K562 (cell line): ENCODE data around the gene SERGEF. TPM values are rescaled to one million over a fixed set of nuclear protein-coding genes. Genes with fewer than 3 reads are reported as not detected.

Source experiments
- ATAC-seq: fragments of 200-7000 bp; cut with Tn5 transposase; 3 replicates; pipeline ENCODE4 v1.9.1; 2020; ENCODE audit warnings: moderate library complexity
- BruUV-seq: library from RNA; stranded (reverse); fragments of 400-500 nt; replicated peaks from 2 replicates; lab custom pipeline; 2021; lab: Mats Ljungman, UMichigan
- CTCF ChIA-PET: fragments of 300-600 bp; formaldehyde crosslinking; extraction: SDS; loops from one replicate; lab custom pipeline; 2021; ENCODE audit warnings: low intra/inter-chr PET ratio; lab: Yijun Ruan, JAX
- POLR2A ChIA-PET: fragments of 300-600, 350-650 bp; sonication (Branson Sonifier 250); formaldehyde crosslinking; extraction: SDS; loops from one replicate; lab custom pipeline; 2021; ENCODE audit warnings: antibody characterized with exemption, inconsistent platforms; lab: Yijun Ruan, JAX
- DNase-seq, 4 experiments: peaks; one replicate each; pipeline versions ENCODE4 v3.0.0 to v3.0.0-alpha.2; 2011 to 2018; ENCODE audit warnings: low spot score in 3 of 4, mixed read lengths in 3 of 4; ENCODE audit errors: extremely low read depth in 1 of 4
- FAIRE-seq: peaks from 2 replicates; lab custom pipeline; 2011; peaks lifted over from hg19 to GRCh38; lab: Jason Lieb, UNC
- H2AFZ ChIP-seq: 2 replicates; pipeline ENCODE4 v1.6.0; 2011; ENCODE audit warnings: low read depth, low read length, control low read depth, inconsistent platforms
- H3K27ac ChIP-seq: fragments of 200-600 bp; 3 replicates; pipeline ENCODE4 v1.8.0; 2011; ENCODE audit warnings: low read depth, mild to moderate bottlenecking, control low read depth, inconsistent platforms, low read length, moderate library complexity, mixed read lengths; ENCODE audit errors: extremely low read depth
- H3K27me3 ChIP-seq, 2 experiments: fragments of 300-600 bp in 1 of 2; 2 replicates in 1 of 2; 3 replicates in 1 of 2; pipeline versions ENCODE4 v1.6.0 to v1.8.0; 2011; ENCODE audit warnings: inconsistent platforms in 2 of 2, low read length in 2 of 2, mild to moderate bottlenecking in 1 of 2, mixed read lengths in 1 of 2, moderate library complexity in 1 of 2; ENCODE audit not compliant: control insufficient read depth in 2 of 2, insufficient read depth in 2 of 2
- H3K36me3 ChIP-seq: fragments of 300-600 bp; 3 replicates; pipeline ENCODE4 v1.8.0; 2011; ENCODE audit warnings: mild to moderate bottlenecking, low read length, inconsistent platforms; ENCODE audit not compliant: control insufficient read depth, insufficient read depth
- H3K4me1 ChIP-seq, 2 experiments: fragments of 200-600 bp in 1 of 2; replicated peaks in 1 of 2; 2 replicates in 1 of 2; 3 replicates in 1 of 2; pipeline versions ENCODE4 v1.5.1 to v1.8.0; 2011; ENCODE audit warnings: inconsistent platforms in 2 of 2, low read length in 2 of 2, mild to moderate bottlenecking in 1 of 2, mixed read lengths in 1 of 2, moderate library complexity in 1 of 2; ENCODE audit not compliant: control insufficient read depth in 2 of 2, insufficient read depth in 2 of 2
- H3K4me2 ChIP-seq: 2 replicates; pipeline ENCODE4 v1.6.1; 2011; ENCODE audit warnings: low read length, control low read depth, inconsistent platforms, mixed read lengths; ENCODE audit not compliant: insufficient read depth
- H3K4me3 ChIP-seq: fragments of 200-600 bp; sonication (generic), shearing (Covaris generic); 2 replicates; pipeline ENCODE4 v1.5.1; 2016; ENCODE audit warnings: control low read depth, inconsistent platforms
- H3K79me2 ChIP-seq: fragments of 200-600 bp; 3 replicates; pipeline ENCODE4 v1.8.0; 2011; ENCODE audit warnings: low read length, inconsistent platforms; ENCODE audit not compliant: control insufficient read depth, insufficient read depth
- H3K9ac ChIP-seq, 2 experiments: 2 replicates each; pipeline versions ENCODE4 v1.6.0 to v1.6.1; 2011; ENCODE audit warnings: low read depth in 2 of 2, low read length in 2 of 2, control low read depth in 1 of 2, inconsistent platforms in 1 of 2, mild to moderate bottlenecking in 1 of 2, mixed read lengths in 1 of 2; ENCODE audit not compliant: insufficient read depth in 1 of 2
- H3K9me1 ChIP-seq: one replicate; pipeline ENCODE4 v1.6.0; 2011; ENCODE audit warnings: inconsistent platforms, mild to moderate bottlenecking, low read length, moderate library complexity; ENCODE audit not compliant: control insufficient read depth, insufficient read depth
- H3K9me3 ChIP-seq: replicated peaks from 2 replicates; pipeline ENCODE4 v1.5.1; 2011; ENCODE audit warnings: low read depth, low read length, inconsistent platforms; ENCODE audit not compliant: control insufficient read depth, insufficient read depth
- H4K20me1 ChIP-seq: replicated peaks from 2 replicates; pipeline ENCODE4 v1.6.1; 2011; ENCODE audit warnings: low read length, inconsistent platforms, mixed read lengths; ENCODE audit not compliant: control insufficient read depth, insufficient read depth
- GATAD2B ChIP-seq: fragments of 450-650 bp; IDR thresholded peaks from 2 replicates; pipeline ENCODE4 v1.6.1; 2017; ENCODE audit warnings: mild to moderate bottlenecking, borderline replicate concordance
- KDM5B ChIP-seq: fragments of 200-600 bp; sonication (generic); IDR thresholded peaks from 2 replicates; pipeline ENCODE4 v1.6.1; 2012; ENCODE audit warnings: low read depth, mild to moderate bottlenecking, moderate library complexity, low read length, control low read depth, inconsistent platforms; ENCODE audit not compliant: insufficient replicate concordance
- RFX1 ChIP-seq: fragments of 450-650 bp; IDR thresholded peaks from 2 replicates; pipeline ENCODE4 v1.6.1; 2016; ENCODE audit warnings: mild to moderate bottlenecking, moderate library complexity
- ZNF146 ChIP-seq: IDR thresholded peaks from one replicate; pipeline ENCODE4 v1.6.1; 2018; ENCODE audit warnings: missing compliant biosample characterization; ENCODE audit not compliant: unreplicated experiment
- ZNF232 ChIP-seq: sonication (generic); formaldehyde crosslinking; IDR thresholded peaks from 2 replicates; pipeline ENCODE4 v1.8.0; 2022; ENCODE audit warnings: mild to moderate bottlenecking, missing genetic modification reagents
- WGBS: fragments of 100-300 bp; shearing (Covaris generic); methylation state at CpG from one replicate; pipeline ENCODE4 v1.1.6; 2016; ENCODE audit warnings: low coverage, mixed read lengths; ENCODE audit not compliant: insufficient coverage; ENCODE audit errors: missing lambda C conversion rate; 5-methylcytosine and 5-hydroxymethylcytosine counted together
- in situ Hi-C: fragments of 300-500 bp; cut with MboI; formaldehyde crosslinking; loops from 4 replicates; pipeline ENCODE4 v1.15.0; 2018; ENCODE audit warnings: inconsistent platforms, mixed read lengths
- intact Hi-C: fragments of 100-400 bp; cut with micrococcal nuclease; formaldehyde crosslinking; loops from 2 replicates; pipeline ENCODE4 v1.14.2; 2022
- polyA plus RNA-seq, 8 experiments: library from polyadenylated mRNA; depleted of rRNA in 4 of 8; stranded (reverse) in 5 of 8; unstranded in 3 of 8; fragments of >200 nt; fragmentation: Nextera tagmentation in 2 of 8; fragmentation: Illumina TruSeq in 1 of 8; extraction: Ambion mirVana in 2 of 8; extraction: Trizol in 1 of 8; gene quantifications; 2 replicates each; pipeline versions ENCODE4 v1.2.1 to v1.2.3, GENCODE V29; 2011 to 2014; ENCODE audit warnings: inconsistent platforms in 1 of 8, missing spikeins in 1 of 8
- total RNA-seq, 7 experiments: library from RNA; depleted of rRNA in 6 of 7; stranded (reverse); fragments of >200 nt in 6 of 7; fragmentation: Illumina TruSeq in 2 of 7; extraction: Trizol in 2 of 7; gene quantifications; 2 replicates each; pipeline versions ENCODE4 v1.2.1 to v1.2.3, GENCODE V29; 2011 to 2021; ENCODE audit warnings: low replicate concordance in 1 of 7

Gene SERGEF
- total and polyA plus RNA-seq, 9 of the 15 experiments (the other 6 are each of a cell fraction or from before 2014, with no cell fraction given): 10.2 to 28.0 (median 19.9) TPM

- Histone ChIP-seq H2AFZ (no peak overlapping the region), H3K27me3 (no peaks in the 10 kb centered on the region), H3K4me1 (no peaks in the 10 kb centered on the region), H3K9ac (no peak overlapping the region), H3K4me2 (no peak overlapping the region), H3K79me2 (no peaks in the 10 kb centered on the region), H3K27ac (no peak overlapping the region), H3K9me3 (no peaks in the 10 kb centered on the region), H3K9me1 (no peaks in the 10 kb centered on the region), H3K36me3 (no peaks in the 10 kb centered on the region), H4K20me1 (no peaks in the 10 kb centered on the region), H3K4me3 (no peak overlapping the region)
- DNase-seq (peak in 2 of 4 experiments; percentile 24 to 31), FAIRE-seq (no peak), ATAC-seq (no peak)
- 23% methylated on average over 1 of the region's 1 CpG for WGBS
- ChIA-PET POLR2A (no interaction called here), CTCF (no interaction called here)
- BruUV-seq: no TSS peak
- TF ChIP-seq RFX1: peak; percentile 84
- TF ChIP-seq ZNF146: no peak
- TF ChIP-seq KDM5B: no peak
- intact Hi-C loops (no loop called here), in situ Hi-C loops (no loop called here)
These were observed 79.1 kb downstream of the SERGEF start for GRCh38 chr11:17933708-17934107.

- H3K27ac ChIP-seq: no peak overlapping the region
- no peak overlapping the region for H3K4me3 ChIP-seq
- no peaks in the 10 kb centered on the region for H3K4me1 ChIP-seq
- TF ChIP-seq ZNF232 (CRISPR knock-in tag) (no peak), GATAD2B (no peak)
- ATAC-seq: no peak
- H2AFZ ChIP-seq: no peak overlapping the region
- no peaks in the 10 kb centered on the region for H3K27me3 ChIP-seq
- no peak overlapping the region for H3K4me2 ChIP-seq
- no peaks in the 10 kb centered on the region for H3K9me3 ChIP-seq
- H3K9me1 ChIP-seq: no peaks in the 10 kb centered on the region
- no peaks in the 10 kb centered on the region for H3K79me2 ChIP-seq
- BruUV-seq: no TSS peak
- DNase-seq: peak in 2 of 4 experiments; percentile 28 to 33
- no peaks in the 10 kb centered on the region for H4K20me1 ChIP-seq
- H3K36me3 ChIP-seq: no peaks in the 10 kb centered on the region
- no peak for FAIRE-seq
- intact Hi-C loops: no loop called here
- in situ Hi-C loops: no loop called here
- 90% methylated on average over 1 of the region's 1 CpG for WGBS
- ChIA-PET POLR2A (no interaction called here), CTCF (no interaction called here)
- H3K9ac ChIP-seq: no peak overlapping the region
These were observed 80.4 kb downstream of the SERGEF start for GRCh38 chr11:17932472-17932871.
